ENCODE data around the gene RMRP.
"Not testable (repeated sequence)": the region's sequence is repeated elsewhere in the genome, so short reads cannot be mapped to it uniquely, and the experiment has no call there.

Gene RMRP

DNA sequence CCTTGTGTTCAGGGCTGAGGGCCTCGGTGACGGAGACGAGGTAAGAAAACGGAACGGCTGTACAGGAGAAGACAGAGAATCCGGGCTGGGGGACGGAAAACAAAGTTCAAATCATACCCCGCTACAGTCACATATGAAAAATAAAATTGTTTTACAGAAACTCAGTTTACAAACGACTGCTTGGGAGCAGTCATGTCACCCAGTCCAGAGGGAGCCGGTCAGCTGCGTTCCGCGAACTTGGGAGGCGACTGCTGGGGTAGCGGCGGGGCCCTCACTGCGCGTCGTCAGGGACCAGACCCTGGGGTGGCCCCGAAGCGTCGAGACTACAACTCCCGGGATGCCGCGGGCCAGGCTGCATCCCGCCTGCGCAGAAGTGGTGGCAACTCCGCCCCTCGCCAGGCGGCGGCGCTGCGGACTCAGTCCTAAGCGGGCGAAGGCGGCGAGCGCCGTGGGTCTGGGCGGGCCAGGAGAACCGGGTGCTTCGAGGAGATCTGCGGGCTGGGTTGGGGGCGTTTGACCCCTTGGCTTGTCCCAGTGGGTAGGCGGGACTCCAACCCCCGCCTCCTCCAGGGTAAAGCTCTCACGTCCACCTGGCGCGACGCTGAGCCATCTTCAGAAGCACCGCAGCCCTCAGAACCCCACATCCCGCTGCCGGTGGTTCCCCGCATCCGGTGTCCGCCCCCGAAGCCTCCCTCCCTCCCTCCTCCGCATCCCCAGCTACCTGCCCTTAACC is 11.1 kb downstream of the RMRP start:
- peak overlapping the region; percentile 78; the same call in 1 of the 2 replicates for H3K27ac ChIP-seq
- TF ChIP-seq, protein P1, sequence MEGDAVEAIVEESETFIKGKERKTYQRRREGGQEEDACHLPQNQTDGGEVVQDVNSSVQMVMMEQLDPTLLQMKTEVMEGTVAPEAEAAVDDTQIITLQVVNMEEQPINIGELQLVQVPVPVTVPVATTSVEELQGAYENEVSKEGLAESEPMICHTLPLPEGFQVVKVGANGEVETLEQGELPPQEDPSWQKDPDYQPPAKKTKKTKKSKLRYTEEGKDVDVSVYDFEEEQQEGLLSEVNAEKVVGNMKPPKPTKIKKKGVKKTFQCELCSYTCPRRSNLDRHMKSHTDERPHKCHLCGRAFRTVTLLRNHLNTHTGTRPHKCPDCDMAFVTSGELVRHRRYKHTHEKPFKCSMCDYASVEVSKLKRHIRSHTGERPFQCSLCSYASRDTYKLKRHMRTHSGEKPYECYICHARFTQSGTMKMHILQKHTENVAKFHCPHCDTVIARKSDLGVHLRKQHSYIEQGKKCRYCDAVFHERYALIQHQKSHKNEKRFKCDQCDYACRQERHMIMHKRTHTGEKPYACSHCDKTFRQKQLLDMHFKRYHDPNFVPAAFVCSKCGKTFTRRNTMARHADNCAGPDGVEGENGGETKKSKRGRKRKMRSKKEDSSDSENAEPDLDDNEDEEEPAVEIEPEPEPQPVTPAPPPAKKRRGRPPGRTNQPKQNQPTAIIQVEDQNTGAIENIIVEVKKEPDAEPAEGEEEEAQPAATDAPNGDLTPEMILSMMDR (conservative IDR thresholded peaks at IDR 0.05) = peak; percentile 97

DNA sequence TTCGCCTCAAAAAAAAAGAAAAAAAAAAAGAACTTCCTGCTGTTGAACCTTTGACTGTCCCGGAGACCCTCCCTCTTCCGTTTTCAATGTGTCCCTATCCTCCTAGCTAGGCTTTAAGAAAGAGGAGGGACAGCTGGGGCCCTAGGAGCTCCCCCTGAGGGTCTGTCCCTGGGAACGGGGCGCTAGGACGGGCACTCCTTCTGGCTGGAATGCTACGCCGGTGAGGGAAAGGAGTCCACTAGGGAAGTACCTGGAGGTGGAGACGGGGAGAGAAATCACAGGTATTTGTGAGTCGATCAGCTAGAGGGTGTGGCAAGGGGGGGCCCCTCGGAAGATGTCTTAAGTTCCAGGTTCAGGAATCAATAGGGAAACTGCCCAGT is 11.7 kb downstream of the RMRP start:
- peak overlapping the region; percentile 78; the same call in 1 of the 2 replicates for H3K27ac ChIP-seq
- TF ChIP-seq, protein P1 (conservative IDR thresholded peaks at IDR 0.05) = no peak

DNA sequence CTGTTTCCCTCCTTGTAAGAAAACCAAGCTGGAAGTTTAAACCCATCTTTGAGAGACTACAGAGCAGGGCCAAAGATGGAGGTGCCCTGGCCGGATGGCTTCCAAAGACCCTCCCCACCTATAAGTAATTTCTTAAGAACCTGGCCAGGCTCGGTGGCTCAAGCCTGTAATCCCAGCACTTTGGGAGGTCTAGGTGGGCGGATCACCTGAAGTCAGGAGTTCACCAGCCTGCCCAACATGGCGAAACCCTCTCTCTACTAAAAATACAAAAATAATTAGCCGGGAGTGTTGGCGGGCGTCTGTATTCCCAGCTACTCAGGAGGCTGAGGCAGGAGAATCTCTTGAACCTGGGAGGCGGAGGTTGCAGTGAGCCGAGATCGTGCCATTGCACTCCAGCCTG is 12.1 kb downstream of the RMRP start:
- H3K27ac ChIP-seq = peak overlapping the region; percentile 78; the same call in 1 of the 2 replicates

DNA sequence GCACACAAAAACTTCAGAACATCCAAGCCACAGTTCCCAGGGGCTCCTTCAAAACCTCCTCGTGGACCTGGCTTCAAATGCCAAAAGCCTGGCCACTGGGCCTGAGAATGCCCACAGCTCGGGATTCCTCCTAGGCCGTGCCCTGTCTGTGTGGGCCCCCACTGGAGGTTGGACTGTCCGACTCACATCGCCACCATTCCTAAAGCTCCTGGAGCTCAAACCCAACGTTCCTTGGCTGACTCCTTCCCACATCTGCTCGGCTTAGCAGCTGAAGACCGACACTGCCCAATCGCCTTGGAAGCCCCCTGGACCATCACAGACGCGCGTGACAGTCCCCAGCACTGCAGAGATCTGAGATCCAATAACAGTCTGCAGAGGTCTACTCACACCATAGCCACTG is 14.8 kb downstream of the RMRP start:
- TF ChIP-seq, protein P1 (conservative IDR thresholded peaks at IDR 0.05) = no peak

DNA sequence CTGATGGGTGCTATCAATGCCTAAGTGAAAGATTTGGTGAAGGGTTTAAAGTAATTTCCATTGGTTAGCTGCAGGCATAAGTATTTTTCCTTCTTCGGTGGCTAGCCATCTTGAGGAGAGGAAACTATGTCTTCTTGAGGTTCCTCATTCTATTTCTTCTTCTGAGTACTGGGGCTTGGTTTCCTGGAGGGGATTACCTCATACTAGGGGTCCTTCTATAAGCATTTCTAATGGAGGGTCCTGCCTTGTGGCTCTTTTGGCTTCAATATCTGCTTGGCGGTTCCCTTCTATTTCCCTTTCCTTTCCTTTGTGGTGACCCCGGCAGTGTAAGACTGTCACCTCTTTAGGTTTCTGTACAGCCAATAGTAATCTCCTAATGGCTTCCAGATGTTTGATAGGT is 16.3 kb downstream of the RMRP start:
- H3K27ac ChIP-seq = not testable (repeated sequence)

More for the DNA sequence above, 14.8 kb downstream of the RMRP start:
- no peak overlapping the region for H3K27ac ChIP-seq

DNA sequence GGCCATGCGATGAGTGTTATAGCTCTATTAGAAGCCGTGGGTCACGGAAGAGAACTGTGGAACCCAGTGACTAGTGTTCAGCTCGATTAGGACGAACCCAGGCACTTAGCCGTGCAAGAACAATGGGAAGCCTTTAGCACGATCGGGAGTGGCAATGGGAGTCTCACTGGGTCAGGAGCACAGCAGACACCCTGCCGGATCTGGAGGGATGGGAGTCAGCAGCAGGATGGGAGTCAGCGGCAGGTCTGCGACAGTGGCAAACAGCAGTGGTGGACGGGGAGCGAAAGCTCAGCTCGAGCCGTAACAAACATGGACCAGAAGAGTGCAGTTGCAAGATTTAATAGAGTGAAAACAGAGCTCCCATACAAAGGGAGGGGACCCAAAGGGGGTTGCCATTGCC is 17.4 kb downstream of the RMRP start:
- H3K27ac ChIP-seq = not testable (repeated sequence)

DNA sequence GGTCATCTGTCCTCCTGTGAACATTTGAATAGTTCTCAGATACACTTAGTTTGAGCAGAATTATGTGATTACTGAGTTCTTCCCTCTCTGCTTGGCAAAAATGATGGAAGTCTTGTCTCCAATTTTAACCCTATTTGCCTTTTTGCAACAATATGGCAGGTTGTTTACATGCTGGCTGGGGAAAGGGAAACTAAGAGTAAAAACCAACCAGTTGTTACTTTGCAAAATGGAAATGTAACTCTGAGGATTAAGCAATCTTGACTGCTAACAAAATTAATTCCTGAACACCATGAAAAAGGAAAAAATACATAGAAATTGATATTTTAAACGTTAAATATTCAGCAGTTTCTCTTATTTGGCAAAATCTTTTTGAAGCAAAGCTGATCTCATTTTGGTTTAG is 18.2 kb downstream of the RMRP start:
- H3K27ac ChIP-seq = no peak overlapping the region
- TF ChIP-seq, protein P1 (conservative IDR thresholded peaks at IDR 0.05) = no peak

DNA sequence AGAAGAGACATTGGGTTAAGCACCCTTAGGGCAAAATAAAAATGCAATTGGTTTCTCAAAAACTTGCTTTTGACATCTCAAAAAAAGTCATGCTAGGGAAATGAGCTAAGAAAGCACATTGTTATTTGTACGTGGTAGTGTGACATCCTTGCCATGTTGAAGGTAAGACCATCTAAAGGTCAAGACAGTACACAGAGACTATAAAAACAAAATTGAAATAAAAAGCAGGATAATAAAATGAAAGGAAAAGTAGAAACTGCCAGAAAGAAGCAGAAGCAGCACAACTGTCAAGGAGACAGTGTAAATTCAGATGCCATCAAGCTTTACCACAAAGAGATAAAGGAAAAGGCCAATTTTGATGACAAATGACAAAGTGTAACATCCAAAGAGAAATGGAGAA is 18.6 kb downstream of the RMRP start:
- not testable (repeated sequence) for H3K27ac ChIP-seq

DNA sequence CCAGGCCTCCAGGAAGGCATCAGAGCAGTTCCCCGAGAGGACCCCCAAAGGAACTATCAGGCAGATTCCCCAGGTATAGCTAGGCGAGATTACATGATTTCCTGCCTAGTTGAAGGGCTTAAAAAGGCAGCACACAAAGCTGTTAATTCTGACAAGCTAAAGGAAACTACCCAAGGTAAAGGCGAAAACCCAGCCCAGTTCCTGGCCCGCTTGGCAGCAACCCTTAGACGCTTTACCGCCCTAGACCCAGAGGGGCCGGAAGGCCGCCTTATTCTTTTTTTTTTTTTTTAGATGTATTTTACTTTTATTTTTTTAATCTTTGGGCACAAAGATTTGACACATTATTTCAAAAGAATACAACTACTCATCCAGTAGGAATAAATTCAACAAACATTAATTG is 19.1 kb downstream of the RMRP start:
- not testable (repeated sequence) for H3K27ac ChIP-seq

DNA sequence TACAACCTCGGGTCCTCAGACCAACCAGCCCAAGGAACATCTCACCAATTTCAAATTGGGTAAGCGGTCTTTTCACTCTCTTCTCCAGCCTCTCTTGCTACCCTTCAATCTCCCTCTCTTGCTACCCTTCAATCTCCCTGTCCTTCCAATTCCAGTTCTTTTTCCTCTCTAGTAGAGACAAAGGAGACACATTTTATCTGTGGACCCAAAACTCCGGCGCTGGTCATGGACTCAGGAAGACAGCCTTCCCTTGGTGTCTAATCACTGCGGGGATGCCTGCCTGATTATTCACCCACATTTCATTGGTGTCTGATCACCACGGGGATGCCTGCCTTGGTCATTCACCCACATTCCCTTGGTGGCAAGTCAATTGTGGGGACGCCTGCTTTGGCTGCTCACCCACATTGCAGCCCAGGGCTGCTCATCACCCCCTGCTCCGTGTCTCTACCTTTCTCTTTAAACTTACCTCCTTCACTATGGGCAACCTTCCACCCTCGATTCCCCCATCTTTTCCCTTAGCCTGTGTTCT is 20.3 kb downstream of the RMRP start:
- H3K27ac ChIP-seq = not testable (repeated sequence)

DNA sequence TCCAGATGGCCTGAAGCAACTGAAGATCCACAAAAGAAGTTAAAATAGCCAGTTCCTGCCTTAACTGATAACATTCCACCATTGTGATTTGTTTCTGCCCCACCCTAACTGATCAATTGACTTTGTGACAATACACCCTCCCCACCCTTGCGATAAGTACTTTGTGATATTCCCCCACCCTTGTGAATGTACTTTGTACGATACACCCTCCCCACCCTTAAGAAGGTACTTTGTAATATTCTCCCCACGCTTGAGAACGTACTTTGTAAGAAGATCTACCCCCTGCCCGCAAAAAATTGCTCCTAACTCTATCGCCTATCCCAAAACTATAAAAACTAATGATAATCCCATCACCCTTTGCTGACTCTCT is 21.0 kb downstream of the RMRP start:
- not testable (repeated sequence) for H3K27ac ChIP-seq

Data from VCaP (cell line).